ENCODE measurements around the gene SLC6A19.

SLC6A19 gene

GRCh38 chr5:1161833-1162229, 39.6 kb upstream of the SLC6A19 start:
- Mint-ChIP-seq H3K4me3 (no peak overlapping the region), H3K27ac (no peak overlapping the region), H3K9me3 (no peaks in the 10 kb centered on the region), H3K36me3 (ENCODE audit: low read depth) (no peaks in the 10 kb centered on the region), H3K4me1 (ENCODE audit: low read depth) (no peaks in the 10 kb centered on the region), H3K27me3 (ENCODE audit: low read depth) (peaks cover 22% of the 10 kb centered on the region)
- DNase-seq (ENCODE audit: low spot score) = no peak

- Mint-ChIP-seq H3K27me3 (ENCODE audit: low read depth) (peaks cover 18% of the 10 kb centered on the region), H3K4me3 (no peak overlapping the region)
- DNase-seq (ENCODE audit: low spot score) = no peak
These were observed 39.1 kb upstream of the SLC6A19 start for GRCh38 chr5:1162276-1162675.

GRCh38 chr5:1162751-1163150, 38.6 kb upstream of the SLC6A19 start:
- Mint-ChIP-seq H3K27me3 (ENCODE audit: low read depth) (peaks cover 13% of the 10 kb centered on the region), H3K4me3 (no peak overlapping the region), H3K9me3 (no peaks in the 10 kb centered on the region), H3K36me3 (ENCODE audit: low read depth) (no peaks in the 10 kb centered on the region), H3K27ac (no peak overlapping the region), H3K4me1 (ENCODE audit: low read depth) (no peaks in the 10 kb centered on the region)
- no peak for DNase-seq (ENCODE audit: low spot score)

More at GRCh38 chr5:1162276-1162675, 39.1 kb upstream of the SLC6A19 start:
- no peaks in the 10 kb centered on the region for H3K4me1 Mint-ChIP-seq (ENCODE audit: low read depth)
- no peaks in the 10 kb centered on the region for H3K36me3 Mint-ChIP-seq (ENCODE audit: low read depth)
- H3K27ac Mint-ChIP-seq = no peak overlapping the region
- no peaks in the 10 kb centered on the region for H3K9me3 Mint-ChIP-seq

- no peak for DNase-seq (ENCODE audit: low spot score)
- Mint-ChIP-seq H3K36me3 (ENCODE audit: low read depth) (no peaks in the 10 kb centered on the region), H3K9me3 (no peaks in the 10 kb centered on the region), H3K4me1 (ENCODE audit: low read depth) (peaks cover 4% of the 10 kb centered on the region), H3K27ac (no peak overlapping the region), H3K27me3 (ENCODE audit: low read depth) (peaks cover 12% of the 10 kb centered on the region), H3K4me3 (no peak overlapping the region)
These were observed 38.0 kb upstream of the SLC6A19 start for GRCh38 chr5:1163366-1163765.

- Mint-ChIP-seq H3K9me3 (no peaks in the 10 kb centered on the region), H3K27me3 (ENCODE audit: low read depth) (peaks cover 9% of the 10 kb centered on the region), H3K4me1 (ENCODE audit: low read depth) (peaks cover 6% of the 10 kb centered on the region), H3K36me3 (ENCODE audit: low read depth) (no peaks in the 10 kb centered on the region), H3K27ac (no peak overlapping the region), H3K4me3 (no peak overlapping the region)
- no peak for DNase-seq (ENCODE audit: low spot score)
These were observed 37.5 kb upstream of the SLC6A19 start for GRCh38 chr5:1163879-1164278.

GRCh38 chr5:1164696-1165630, 36.4 kb upstream of the SLC6A19 start:
- H3K4me1 Mint-ChIP-seq (ENCODE audit: low read depth) = peaks cover 6% of the 10 kb centered on the region
- H3K27me3 Mint-ChIP-seq (ENCODE audit: low read depth) = peaks cover 5% of the 10 kb centered on the region
- no peaks in the 10 kb centered on the region for H3K36me3 Mint-ChIP-seq (ENCODE audit: low read depth)
- no peaks in the 10 kb centered on the region for H3K9me3 Mint-ChIP-seq
- H3K4me3 Mint-ChIP-seq = no peak overlapping the region
- H3K27ac Mint-ChIP-seq = no peak overlapping the region
- no peak for DNase-seq (ENCODE audit: low spot score)

GRCh38 chr5:1165864-1166263, 35.5 kb upstream of the SLC6A19 start:
- H3K4me3 Mint-ChIP-seq = no peak overlapping the region
- H3K27me3 Mint-ChIP-seq (ENCODE audit: low read depth) = peaks cover 5% of the 10 kb centered on the region
- H3K9me3 Mint-ChIP-seq = no peaks in the 10 kb centered on the region
- H3K4me1 Mint-ChIP-seq (ENCODE audit: low read depth) = peaks cover 6% of the 10 kb centered on the region
- no peak for DNase-seq (ENCODE audit: low spot score)
- H3K27ac Mint-ChIP-seq = no peak overlapping the region
- H3K36me3 Mint-ChIP-seq (ENCODE audit: low read depth) = no peaks in the 10 kb centered on the region

- Mint-ChIP-seq H3K36me3 (ENCODE audit: low read depth) (no peaks in the 10 kb centered on the region), H3K27ac (no peak overlapping the region), H3K4me3 (no peak overlapping the region), H3K4me1 (ENCODE audit: low read depth) (peaks cover 6% of the 10 kb centered on the region), H3K27me3 (ENCODE audit: low read depth) (peaks cover 5% of the 10 kb centered on the region), H3K9me3 (no peaks in the 10 kb centered on the region)
- DNase-seq (ENCODE audit: low spot score) = no peak
These were observed 35.0 kb upstream of the SLC6A19 start for GRCh38 chr5:1166370-1166769.

GRCh38 chr5:1167361-1167727, 34.1 kb upstream of the SLC6A19 start:
- DNase-seq (ENCODE audit: low spot score) = no peak
- no peaks in the 10 kb centered on the region for H3K36me3 Mint-ChIP-seq (ENCODE audit: low read depth)
- peaks cover 5% of the 10 kb centered on the region for H3K27me3 Mint-ChIP-seq (ENCODE audit: low read depth)
- H3K4me3 Mint-ChIP-seq = no peak overlapping the region
- no peak overlapping the region for H3K27ac Mint-ChIP-seq
- H3K4me1 Mint-ChIP-seq (ENCODE audit: low read depth) = peaks cover 6% of the 10 kb centered on the region
- no peaks in the 10 kb centered on the region for H3K9me3 Mint-ChIP-seq

GRCh38 chr5:1167728-1168709, 33.4 kb upstream of the SLC6A19 start:
- Mint-ChIP-seq H3K36me3 (ENCODE audit: low read depth) (no peaks in the 10 kb centered on the region), H3K27ac (no peak overlapping the region), H3K4me1 (ENCODE audit: low read depth) (peaks cover 7% of the 10 kb centered on the region), H3K9me3 (no peaks in the 10 kb centered on the region), H3K27me3 (ENCODE audit: low read depth) (peaks cover 5% of the 10 kb centered on the region), H3K4me3 (peak overlapping the region; percentile 85)
- peak; percentile 59 for DNase-seq (ENCODE audit: low spot score)

GRCh38 chr5:1168796-1169195, 32.6 kb upstream of the SLC6A19 start:
- Mint-ChIP-seq H3K9me3 (no peaks in the 10 kb centered on the region), H3K4me3 (no peak overlapping the region), H3K4me1 (ENCODE audit: low read depth) (peaks cover 7% of the 10 kb centered on the region), H3K36me3 (ENCODE audit: low read depth) (no peaks in the 10 kb centered on the region), H3K27me3 (ENCODE audit: low read depth) (peaks cover 5% of the 10 kb centered on the region), H3K27ac (no peak overlapping the region)
- DNase-seq (ENCODE audit: low spot score) = no peak

- DNase-seq (ENCODE audit: low spot score) = no peak
- Mint-ChIP-seq H3K27me3 (ENCODE audit: low read depth) (peaks cover 3% of the 10 kb centered on the region), H3K9me3 (no peaks in the 10 kb centered on the region), H3K27ac (no peak overlapping the region), H3K4me1 (ENCODE audit: low read depth) (peaks cover 7% of the 10 kb centered on the region), H3K36me3 (ENCODE audit: low read depth) (no peaks in the 10 kb centered on the region), H3K4me3 (no peak overlapping the region)
These were observed 31.9 kb upstream of the SLC6A19 start for GRCh38 chr5:1169211-1170115.

- H3K4me1 Mint-ChIP-seq (ENCODE audit: low read depth) = peaks cover 7% of the 10 kb centered on the region
- DNase-seq (ENCODE audit: low spot score) = no peak
- H3K4me3 Mint-ChIP-seq = no peak overlapping the region
- H3K27ac Mint-ChIP-seq = no peak overlapping the region
- no peaks in the 10 kb centered on the region for H3K36me3 Mint-ChIP-seq (ENCODE audit: low read depth)
- no peaks in the 10 kb centered on the region for H3K9me3 Mint-ChIP-seq
- H3K27me3 Mint-ChIP-seq (ENCODE audit: low read depth) = peaks cover 2% of the 10 kb centered on the region
These were observed 30.0 kb upstream of the SLC6A19 start for GRCh38 chr5:1171340-1171941.
